Liver (tissue), 9 donors: ENCODE results near the gene ZNF354C. TPM values are rescaled to one million over a fixed set of nuclear protein-coding genes. Genes with fewer than 3 reads are reported as not detected.

Experiments
- DNase-seq: peaks from one replicate; pipeline ENCODE4 v3.0.0-alpha.2; 2017; ENCODE audit warnings: low spot score
- H3K27ac ChIP-seq, 2 donors: one replicate each; pipeline ENCODE4 v1.7.0; 2013; ENCODE audit warnings: inconsistent platforms in 2 of 2, low read length in 2 of 2, control low read depth in 1 of 2, low read depth in 1 of 2, mild to moderate bottlenecking in 1 of 2
- H3K27me3 ChIP-seq, 4 donors: one replicate each; pipeline versions ENCODE4 v1.6.1 to v1.7.0; 2013; ENCODE audit warnings: low read length in 3 of 4, inconsistent platforms in 1 of 4, mild to moderate bottlenecking in 1 of 4, moderate library complexity in 1 of 4; ENCODE audit not compliant: control insufficient read depth in 4 of 4, insufficient read depth in 4 of 4
- H3K36me3 ChIP-seq, 4 donors: one replicate each; pipeline versions ENCODE4 v1.6.1 to v1.7.0; 2013; ENCODE audit warnings: low read length in 3 of 4, mild to moderate bottlenecking in 3 of 4, low read depth in 1 of 4, moderate library complexity in 1 of 4; ENCODE audit not compliant: control insufficient read depth in 4 of 4, insufficient read depth in 3 of 4
- H3K4me1 ChIP-seq, 4 donors: one replicate each; pipeline versions ENCODE4 v1.6.1 to v1.7.0; 2013; ENCODE audit warnings: low read length in 3 of 4, mild to moderate bottlenecking in 3 of 4, moderate library complexity in 1 of 4; ENCODE audit not compliant: control insufficient read depth in 4 of 4, insufficient read depth in 4 of 4
- H3K4me3 ChIP-seq, 3 donors: one replicate each; pipeline versions ENCODE4 v1.6.1 to v1.7.0; 2013; ENCODE audit warnings: low read length in 3 of 3, control low read depth in 1 of 3, low read depth in 1 of 3, mild to moderate bottlenecking in 1 of 3
- H3K9ac ChIP-seq, 2 donors: one replicate each; pipeline ENCODE4 v1.7.0; 2013; ENCODE audit warnings: low read length in 2 of 2, mild to moderate bottlenecking in 2 of 2, moderate library complexity in 2 of 2, control low read depth in 1 of 2, low read depth in 1 of 2
- H3K9me3 ChIP-seq, 4 donors: one replicate each; pipeline versions ENCODE4 v1.6.1 to v1.7.0; 2013; ENCODE audit warnings: low read length in 3 of 4; ENCODE audit not compliant: control insufficient read depth in 4 of 4
- ATF3 ChIP-seq: IDR thresholded peaks from 2 replicates; pipeline ENCODE4 v1.6.1; 2016; ENCODE audit warnings: antibody characterized with exemption
- CTCF ChIP-seq: fragments of 150-350 bp; IDR thresholded peaks from 2 replicates; pipeline ENCODE4 v1.5.1; 2017; ENCODE audit warnings: improper control_type of control experiment, low read depth, low read length; ENCODE audit not compliant: missing input control
- EGR1 ChIP-seq, 2 donors: IDR thresholded peaks; 2 replicates each; pipeline ENCODE4 v1.6.1; 2016 to 2018; ENCODE audit warnings: antibody characterized with exemption in 2 of 2, low read depth in 2 of 2
- FOXA1 ChIP-seq: IDR thresholded peaks from 2 replicates; pipeline ENCODE4 v1.6.1; 2016; ENCODE audit warnings: antibody characterized with exemption
- FOXA2 ChIP-seq: IDR thresholded peaks from 2 replicates; pipeline ENCODE4 v1.6.1; 2016; ENCODE audit warnings: antibody characterized with exemption
- HNF4G ChIP-seq: IDR thresholded peaks from 2 replicates; pipeline ENCODE4 v1.6.1; 2016; ENCODE audit warnings: antibody characterized with exemption
- JUND ChIP-seq, 2 donors: IDR thresholded peaks; 2 replicates each; pipeline ENCODE4 v1.6.1; 2016; ENCODE audit warnings: antibody characterized with exemption in 2 of 2
- MAX ChIP-seq: IDR thresholded peaks from 2 replicates; pipeline ENCODE4 v1.6.1; 2016; ENCODE audit warnings: antibody characterized with exemption
- NR2F2 ChIP-seq: IDR thresholded peaks from 2 replicates; pipeline ENCODE4 v1.6.1; 2016; ENCODE audit warnings: antibody characterized with exemption
- RAD21 ChIP-seq, 2 donors: IDR thresholded peaks; 2 replicates each; pipeline ENCODE4 v1.6.1; 2016; ENCODE audit warnings: antibody characterized with exemption in 2 of 2, mild to moderate bottlenecking in 2 of 2
- REST ChIP-seq: IDR thresholded peaks from 2 replicates; pipeline ENCODE4 v1.6.1; 2016; ENCODE audit warnings: antibody characterized with exemption, mild to moderate bottlenecking
- RXRA ChIP-seq, 2 donors: IDR thresholded peaks; 2 replicates each; pipeline ENCODE4 v1.6.1; 2017 to 2018; ENCODE audit warnings: antibody characterized with exemption in 2 of 2, mild to moderate bottlenecking in 1 of 2
- SP1 ChIP-seq: IDR thresholded peaks from 2 replicates; pipeline ENCODE4 v1.6.1; 2018; ENCODE audit warnings: antibody characterized with exemption, mild to moderate bottlenecking
- ZBTB33 ChIP-seq: IDR thresholded peaks from 2 replicates; pipeline ENCODE4 v1.6.1; 2016; ENCODE audit warnings: antibody characterized with exemption
- WGBS: extraction: QIAGEN DNeasy Blood & Tissue Kit; methylation state at CpG from one replicate; pipeline ENCODE4 v1.1.7; 2013; 5-methylcytosine and 5-hydroxymethylcytosine counted together
- polyA plus RNA-seq, 2 donors: library from polyadenylated mRNA; stranded (reverse) in 1 of 2; unstranded in 1 of 2; fragments of 200-250 nt in 1 of 2; fragments of >200 nt in 1 of 2; fragmentation: Nextera tagmentation in 1 of 2; extraction: Ambion mirVana in 1 of 2; gene quantifications; one replicate each; pipeline versions ENCODE4 v1.2.1 to v1.2.3, GENCODE V29; 2013 to 2015
- total RNA-seq, 2 donors: library from RNA; depleted of rRNA; stranded (reverse); fragments of >200 nt; gene quantifications; one replicate each; pipeline ENCODE4 v1.2.3, GENCODE V29; 2014
- donor health status: healthy.
- donor health status: healthy.
- donor health status: healthy.
- donor health status: healthy.
- donor health status: healthy.

ZNF354C gene
- total and polyA plus RNA-seq, 4 donors: 0.49 to 2.8 (median 1.6) TPM

GRCh38 chr5:179044765-179045164 is 15.4 kb upstream of the ZNF354C start:
- Histone ChIP-seq H3K9me3 (peaks cover 12 to 40% (median 25%) of the 10 kb centered on the region in 4 donors), H3K9ac (no peak overlapping the region), H3K27me3 (no peaks in the 10 kb centered on the region), H3K4me1 (no peaks in the 10 kb centered on the region), H3K36me3 (no peaks in the 10 kb centered on the region), H3K4me3 (no peak overlapping the region), H3K27ac (no peak overlapping the region)
- DNase-seq: no peak
- no peak for TF ChIP-seq NR2F2
- TF ChIP-seq RXRA (IDR thresholded peaks at IDR 0.05): no peak
- TF ChIP-seq FOXA1: no peak
- no peak for TF ChIP-seq JUND (IDR thresholded peaks at IDR 0.05)
- TF ChIP-seq ZBTB33: no peak
- TF ChIP-seq MAX: no peak
- no peak for TF ChIP-seq RAD21 (IDR thresholded peaks at IDR 0.05)
- TF ChIP-seq FOXA2: no peak
- no peak for TF ChIP-seq HNF4G
- no peak for TF ChIP-seq REST
- TF ChIP-seq CTCF: no peak
- whole genome bisulfite sequencing: 78% methylated on average over 2 of the region's 2 CpGs

- Histone ChIP-seq H3K9me3 (peaks cover 17 to 54% (median 27%) of the 10 kb centered on the region in 4 donors), H3K4me1 (no peaks in the 10 kb centered on the region), H3K27me3 (no peaks in the 10 kb centered on the region), H3K9ac (no peak overlapping the region), H3K36me3 (peaks cover 0 to 4% (median 0%) of the 10 kb centered on the region in 4 donors), H3K4me3 (no peak overlapping the region), H3K27ac (no peak overlapping the region)
- DNase-seq: no peak
- 84% methylated on average over 9 of the region's 9 CpGs for WGBS
- TF ChIP-seq EGR1 (IDR thresholded peaks at IDR 0.05; ENCODE audit: low read depth in 2 of 2) (no peak), MAX (no peak), NR2F2 (no peak), ZBTB33 (no peak), REST (no peak), ATF3 (no peak), SP1 (no peak), CTCF (no peak), FOXA1 (no peak), RXRA (IDR thresholded peaks at IDR 0.05) (no peak)
Observed at GRCh38 chr5:179051784-179052183, 8.4 kb upstream of the ZNF354C start.
